Lower leg skin (tissue), 3 donors: ENCODE measurements around the gene NINL.

Experiments used
- POLR2A ChIP-seq, 2 donors: fragments of 450-650 bp; IDR thresholded peaks; one replicate each; pipeline ENCODE4 v1.6.1; 2016 to 2017; ENCODE audit warnings: antibody characterized with exemption in 2 of 2, mild to moderate bottlenecking in 1 of 2, moderate library complexity in 1 of 2
- TF ChIP-seq, protein P1 (sequence below), 3 donors: fragments of 450-650 bp; IDR thresholded peaks; one replicate each; pipeline ENCODE4 v1.5.1; 2016; ENCODE audit warnings: antibody characterized with exemption in 3 of 3, mild to moderate bottlenecking in 3 of 3, moderate library complexity in 2 of 3

DNA sequence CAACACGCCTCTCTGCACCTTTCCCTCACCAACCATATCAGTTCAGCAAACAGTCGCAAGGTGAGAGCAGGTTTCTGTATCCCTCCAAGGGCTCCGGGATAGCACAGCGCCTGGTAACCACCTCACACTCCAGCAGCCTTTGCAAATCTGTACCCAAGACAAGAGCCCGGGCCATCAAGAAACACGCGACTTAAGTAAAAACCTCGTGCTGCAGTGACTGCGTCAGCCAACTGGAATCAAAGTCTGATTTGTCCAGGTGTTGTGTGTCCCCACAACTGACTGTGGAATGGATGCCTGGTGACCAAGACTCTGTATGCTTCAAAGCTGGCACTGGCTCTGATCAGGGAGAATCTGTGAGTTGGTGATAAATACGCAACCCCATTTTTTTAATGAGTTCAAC lies 74.1 kb downstream of the NINL start:
- TF ChIP-seq, protein P1, sequence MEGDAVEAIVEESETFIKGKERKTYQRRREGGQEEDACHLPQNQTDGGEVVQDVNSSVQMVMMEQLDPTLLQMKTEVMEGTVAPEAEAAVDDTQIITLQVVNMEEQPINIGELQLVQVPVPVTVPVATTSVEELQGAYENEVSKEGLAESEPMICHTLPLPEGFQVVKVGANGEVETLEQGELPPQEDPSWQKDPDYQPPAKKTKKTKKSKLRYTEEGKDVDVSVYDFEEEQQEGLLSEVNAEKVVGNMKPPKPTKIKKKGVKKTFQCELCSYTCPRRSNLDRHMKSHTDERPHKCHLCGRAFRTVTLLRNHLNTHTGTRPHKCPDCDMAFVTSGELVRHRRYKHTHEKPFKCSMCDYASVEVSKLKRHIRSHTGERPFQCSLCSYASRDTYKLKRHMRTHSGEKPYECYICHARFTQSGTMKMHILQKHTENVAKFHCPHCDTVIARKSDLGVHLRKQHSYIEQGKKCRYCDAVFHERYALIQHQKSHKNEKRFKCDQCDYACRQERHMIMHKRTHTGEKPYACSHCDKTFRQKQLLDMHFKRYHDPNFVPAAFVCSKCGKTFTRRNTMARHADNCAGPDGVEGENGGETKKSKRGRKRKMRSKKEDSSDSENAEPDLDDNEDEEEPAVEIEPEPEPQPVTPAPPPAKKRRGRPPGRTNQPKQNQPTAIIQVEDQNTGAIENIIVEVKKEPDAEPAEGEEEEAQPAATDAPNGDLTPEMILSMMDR (IDR thresholded peaks at IDR 0.05) = no peak
- no peak for TF ChIP-seq POLR2A (IDR thresholded peaks at IDR 0.05)
